ENCODE data around the gene NELL2. TPM values are rescaled to one million over a fixed set of nuclear protein-coding genes. Genes with fewer than 3 reads are reported as not detected.
"Not testable (repeated sequence)": the region's sequence is repeated elsewhere in the genome, so short reads cannot be mapped to it uniquely, and the experiment has no call there.

The NELL2 gene
- total RNA-seq, 1 experiment from 2014 or later = 0.95 TPM

- DNase-seq (ENCODE audit: low read depth) = peak; percentile 61
Measured at GRCh38 chr12:44847888-44848702, 28.0 kb downstream of the NELL2 start.

GRCh38 chr12:44847403-44847802 is 28.7 kb downstream of the NELL2 start:
- no peak for DNase-seq (ENCODE audit: low read depth)

- no peak for DNase-seq (ENCODE audit: low read depth)
Measured at GRCh38 chr12:44846826-44847225, 29.3 kb downstream of the NELL2 start.

GRCh38 chr12:44842669-44843068 is 33.4 kb downstream of the NELL2 start:
- no peak for DNase-seq (ENCODE audit: low read depth)

- DNase-seq (ENCODE audit: low read depth) = no peak
Measured at GRCh38 chr12:44839785-44840184, 36.3 kb downstream of the NELL2 start.

- no peak for DNase-seq (ENCODE audit: low read depth)
Measured at GRCh38 chr12:44837114-44837755, 38.9 kb downstream of the NELL2 start.

GRCh38 chr12:44835641-44836379 is 40.3 kb downstream of the NELL2 start:
- peak; percentile 2 for DNase-seq (ENCODE audit: low read depth)

- not testable (repeated sequence) for DNase-seq (ENCODE audit: low read depth)
Measured at GRCh38 chr12:44834996-44835395, 41.1 kb downstream of the NELL2 start.

- no peak for DNase-seq (ENCODE audit: low read depth)
Measured at GRCh38 chr12:44833561-44833960, 42.6 kb downstream of the NELL2 start.

- no peak for DNase-seq (ENCODE audit: low read depth)
Measured at GRCh38 chr12:44830566-44831055, 45.5 kb downstream of the NELL2 start.

GRCh38 chr12:44829045-44829444 is 47.1 kb downstream of the NELL2 start:
- no peak for DNase-seq (ENCODE audit: low read depth)

- DNase-seq (ENCODE audit: low read depth) = no peak
Measured at GRCh38 chr12:44827832-44828438, 48.2 kb downstream of the NELL2 start.

GRCh38 chr12:44821702-44822101 is 54.4 kb downstream of the NELL2 start:
- DNase-seq (ENCODE audit: low read depth) = not testable (repeated sequence)

- DNase-seq (ENCODE audit: low read depth) = no peak
Measured at GRCh38 chr12:44819884-44820283, 56.2 kb downstream of the NELL2 start.

GRCh38 chr12:44817687-44818086 is 58.4 kb downstream of the NELL2 start:
- no peak for DNase-seq (ENCODE audit: low read depth)

- no peak for DNase-seq (ENCODE audit: low read depth)
Measured at GRCh38 chr12:44816446-44817017, 59.6 kb downstream of the NELL2 start.

- DNase-seq (ENCODE audit: low read depth) = peak; percentile 3
Measured at GRCh38 chr12:44812062-44812461, 64.1 kb downstream of the NELL2 start.

GRCh38 chr12:44804068-44804467 is 72.0 kb downstream of the NELL2 start:
- no peak for DNase-seq (ENCODE audit: low read depth)

- no peak for DNase-seq (ENCODE audit: low read depth)
Measured at GRCh38 chr12:44795970-44796369, 80.1 kb downstream of the NELL2 start.

- no peak for DNase-seq (ENCODE audit: low read depth)
Measured at GRCh38 chr12:44788731-44789130, 87.4 kb downstream of the NELL2 start.

- no peak for DNase-seq (ENCODE audit: low read depth)
Measured at GRCh38 chr12:44780221-44780790, 95.8 kb downstream of the NELL2 start.

All from HT1080 (cell line).